NCI-H146 (cell line): Measurements from ENCODE around the gene FTCD.
"Not testable (repeated sequence)": the region's sequence is repeated elsewhere in the genome, so short reads cannot be mapped to it uniquely, and the experiment has no call there.

ENCODE experiments used
- DNase-seq: peaks from one replicate; lab custom pipeline; 2025; lab: John Stamatoyannopoulos, UW

The FTCD gene

DNA sequence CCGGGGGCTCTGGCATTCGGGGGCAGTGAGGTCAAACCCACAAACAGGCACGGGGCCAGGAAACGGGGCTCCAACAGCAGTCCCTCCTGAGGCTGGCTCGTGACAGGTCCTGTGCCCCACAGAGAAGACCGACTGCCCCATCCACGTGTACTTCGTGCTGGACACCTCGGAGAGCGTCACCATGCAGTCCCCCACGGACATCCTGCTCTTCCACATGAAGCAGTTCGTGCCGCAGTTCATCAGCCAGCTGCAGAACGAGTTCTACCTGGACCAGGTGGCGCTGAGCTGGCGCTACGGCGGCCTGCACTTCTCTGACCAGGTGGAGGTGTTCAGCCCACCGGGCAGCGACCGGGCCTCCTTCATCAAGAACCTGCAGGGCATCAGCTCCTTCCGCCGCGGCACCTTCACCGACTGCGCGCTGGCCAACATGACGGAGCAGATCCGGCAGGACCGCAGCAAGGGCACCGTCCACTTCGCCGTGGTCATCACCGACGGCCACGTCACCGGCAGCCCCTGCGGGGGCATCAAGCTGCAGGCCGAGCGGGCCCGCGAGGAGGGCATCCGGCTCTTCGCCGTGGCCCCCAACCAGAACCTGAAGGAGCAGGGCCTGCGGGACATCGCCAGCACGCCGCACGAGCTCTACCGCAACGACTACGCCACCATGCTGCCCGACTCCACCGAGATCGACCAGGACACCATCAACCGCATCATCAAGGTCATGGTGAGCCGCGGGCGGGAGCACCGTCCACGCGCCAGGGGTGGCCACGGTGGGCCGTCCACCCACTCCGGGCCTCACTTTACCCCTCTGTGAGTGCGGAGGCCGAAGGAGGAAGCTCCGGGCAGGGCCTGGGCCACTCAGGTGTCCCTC, 43.3 kb downstream of the FTCD start:
- DNase-seq, result no peak

DNA sequence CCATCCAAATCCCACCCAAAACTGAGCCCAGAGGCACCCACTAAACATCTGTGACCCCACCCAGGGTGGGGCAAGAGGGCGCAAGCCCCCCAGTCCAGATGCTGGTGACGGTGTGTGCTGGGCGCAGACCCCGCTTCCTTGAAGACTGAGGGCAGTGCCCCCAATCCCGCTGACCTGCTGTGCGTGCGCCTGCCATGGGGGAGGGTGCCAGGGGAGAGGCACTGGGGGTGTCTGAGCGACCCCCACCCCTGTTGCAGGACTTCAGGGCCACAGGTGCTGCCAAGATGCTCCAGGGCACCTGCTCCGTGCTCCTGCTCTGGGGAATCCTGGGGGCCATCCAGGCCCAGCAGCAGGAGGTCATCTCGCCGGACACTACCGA, 44.2 kb downstream of the FTCD start:
- DNase-seq, result no peak

DNA sequence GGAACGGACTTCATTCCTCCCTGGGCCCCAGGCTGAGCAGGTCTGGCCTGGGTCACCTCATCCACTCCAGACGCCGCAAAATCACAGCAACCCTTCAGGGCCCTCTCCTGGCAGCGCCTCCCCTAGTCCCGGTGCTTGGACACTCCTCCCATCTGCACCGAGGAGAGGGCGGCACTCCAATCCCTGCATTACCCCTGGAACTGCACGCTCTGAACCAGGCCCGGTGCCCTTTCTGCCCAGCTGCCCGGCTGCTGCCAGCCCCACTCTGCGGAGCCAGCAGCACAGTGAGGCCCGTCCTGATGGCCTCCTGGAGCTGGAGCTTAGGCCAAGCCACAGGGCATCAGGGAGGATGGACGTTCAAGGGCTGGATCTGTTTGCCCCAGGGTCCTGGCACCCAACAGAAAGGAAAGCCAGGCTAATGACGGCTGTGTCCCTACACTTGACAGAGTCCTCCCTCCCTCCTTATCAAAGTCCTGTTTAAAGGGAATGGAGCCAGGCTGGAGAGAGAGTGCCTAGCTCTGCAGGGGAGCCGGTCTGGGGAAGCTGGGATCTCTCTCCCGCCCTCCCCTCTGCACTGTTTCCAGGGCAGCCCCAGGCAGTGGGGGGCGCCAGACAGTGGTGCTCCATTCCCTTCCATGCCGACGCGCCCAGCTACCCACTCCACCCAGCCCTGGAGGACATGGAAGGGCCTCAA, 44.7 kb downstream of the FTCD start:
- DNase-seq, result no peak

DNA sequence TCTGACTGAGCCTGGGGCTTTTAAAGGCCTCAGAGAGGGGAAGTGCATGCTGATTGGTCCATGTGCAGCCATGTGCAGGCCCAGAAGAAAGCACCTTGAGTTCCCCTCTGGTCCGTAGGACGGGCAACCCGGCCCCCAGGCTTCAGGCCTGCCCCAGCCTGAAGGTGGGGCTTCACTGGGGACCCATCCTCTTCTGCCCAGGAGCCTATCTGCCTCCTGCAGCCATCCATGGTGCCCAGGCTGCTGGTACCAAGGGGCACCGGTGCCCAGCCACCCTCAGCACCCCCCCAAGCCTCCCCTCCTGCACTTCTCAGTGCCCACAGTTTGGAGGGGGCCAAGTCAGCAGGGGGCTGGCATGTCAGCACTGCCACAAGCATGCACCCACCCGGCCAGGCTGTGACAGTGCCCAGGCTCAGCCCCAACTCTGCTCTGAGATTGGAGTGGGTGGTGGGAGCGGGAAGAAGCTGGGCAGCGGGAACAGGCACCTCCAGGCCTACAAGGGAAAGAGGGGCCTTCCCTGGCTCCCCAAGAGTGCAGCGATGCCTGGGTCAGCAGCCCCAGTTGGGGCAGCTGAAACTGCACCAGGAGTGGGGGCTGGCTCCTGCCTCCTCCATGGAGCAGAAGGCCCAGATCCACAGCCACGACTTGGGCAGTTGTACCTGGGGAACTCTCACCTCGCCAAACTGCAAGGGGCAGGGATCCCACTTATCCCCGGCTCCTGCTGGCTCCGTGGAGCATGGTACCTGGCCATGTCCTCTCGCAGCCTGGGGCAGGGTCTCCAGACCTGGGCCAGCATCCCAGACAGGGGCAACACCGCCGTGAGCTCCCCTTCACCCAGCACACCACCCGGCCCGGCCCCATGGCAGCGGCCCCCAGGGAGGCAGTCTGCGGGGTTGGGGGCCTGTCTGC, 45.8 kb downstream of the FTCD start:
- DNase-seq, result no peak

DNA sequence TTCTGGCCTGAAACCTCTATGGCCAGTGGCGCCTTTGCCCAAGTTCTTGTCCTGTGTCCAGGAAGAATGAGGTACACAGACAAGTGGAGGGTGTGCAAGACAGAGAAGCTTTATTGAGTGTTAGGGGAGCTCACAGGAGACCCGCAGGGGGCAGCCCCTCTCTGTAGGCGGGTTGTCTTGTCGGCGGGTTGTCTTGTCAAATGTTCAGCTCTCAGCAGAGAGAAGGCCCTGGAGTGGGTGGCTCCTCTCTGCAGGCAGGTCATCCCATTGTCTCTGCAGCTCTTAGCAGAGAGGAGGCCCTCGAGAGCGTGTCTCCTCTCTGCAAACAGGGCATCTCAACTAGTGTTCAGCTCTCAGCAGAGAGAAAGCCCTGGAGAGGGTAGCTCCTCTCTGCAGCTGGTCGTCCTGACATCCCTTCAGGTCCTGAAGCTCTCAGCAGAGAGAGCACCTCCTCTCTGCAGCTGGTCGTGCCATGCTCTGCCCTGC, 46.5 kb downstream of the FTCD start:
- no peak for DNase-seq

DNA sequence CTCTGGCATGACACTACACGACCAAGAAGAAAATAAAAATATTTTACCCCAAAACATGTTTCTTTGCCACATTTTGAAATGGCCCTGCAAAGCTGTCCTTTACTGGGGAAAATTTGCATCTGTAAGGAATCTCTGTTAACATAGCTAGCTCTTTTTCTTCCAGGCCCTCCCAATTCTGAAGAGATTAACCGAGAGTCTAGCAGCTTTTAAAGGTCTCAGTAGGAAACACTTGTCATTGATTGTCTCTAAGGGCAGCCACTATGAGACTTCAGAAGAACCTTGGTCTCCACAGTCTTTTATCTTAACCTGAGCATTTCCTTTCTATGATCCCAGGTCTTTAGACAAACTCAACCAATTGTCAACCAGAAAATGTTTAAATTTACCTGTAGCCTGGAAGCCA, 48.0 kb downstream of the FTCD start:
- not testable (repeated sequence) for DNase-seq

DNA sequence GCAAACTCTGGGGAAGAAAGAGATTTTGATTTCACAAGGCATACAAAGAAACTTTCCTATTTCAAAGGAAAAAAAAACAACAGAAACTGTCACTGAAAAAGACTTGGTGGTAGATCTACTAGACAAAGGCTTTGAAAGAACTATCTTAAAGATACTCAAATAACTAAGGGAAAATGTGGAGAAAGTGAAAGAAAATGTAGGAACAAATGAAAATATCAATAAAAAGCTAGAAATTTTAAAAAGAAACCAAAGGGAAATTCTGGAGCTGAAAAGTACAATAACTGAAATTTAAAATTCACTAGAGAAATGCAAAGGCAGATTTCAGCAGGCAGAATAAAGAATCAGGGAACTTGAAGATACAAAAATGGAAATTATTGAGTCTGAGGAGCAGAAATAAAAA, 51.3 kb downstream of the FTCD start:
- no peak for DNase-seq

DNA sequence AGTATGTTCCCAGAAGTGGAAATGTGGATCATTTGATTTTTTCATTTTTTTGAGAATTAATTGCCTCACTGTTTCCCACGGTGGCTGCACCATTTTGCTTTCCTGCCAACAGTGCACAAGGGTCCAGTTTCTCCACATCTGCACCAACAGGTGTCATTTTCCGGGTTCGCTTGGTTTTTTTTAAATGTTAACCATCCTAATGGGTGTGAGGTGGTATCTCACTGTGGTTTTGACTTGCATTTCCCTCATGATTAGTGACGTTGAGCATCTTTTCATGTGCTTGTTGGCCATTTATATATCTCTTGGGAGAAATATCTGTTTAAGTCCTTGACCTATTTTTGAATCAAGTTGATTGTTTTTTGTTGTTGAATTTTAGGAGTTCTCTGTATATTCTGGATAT, 54.5 kb downstream of the FTCD start:
- no peak for DNase-seq

DNA sequence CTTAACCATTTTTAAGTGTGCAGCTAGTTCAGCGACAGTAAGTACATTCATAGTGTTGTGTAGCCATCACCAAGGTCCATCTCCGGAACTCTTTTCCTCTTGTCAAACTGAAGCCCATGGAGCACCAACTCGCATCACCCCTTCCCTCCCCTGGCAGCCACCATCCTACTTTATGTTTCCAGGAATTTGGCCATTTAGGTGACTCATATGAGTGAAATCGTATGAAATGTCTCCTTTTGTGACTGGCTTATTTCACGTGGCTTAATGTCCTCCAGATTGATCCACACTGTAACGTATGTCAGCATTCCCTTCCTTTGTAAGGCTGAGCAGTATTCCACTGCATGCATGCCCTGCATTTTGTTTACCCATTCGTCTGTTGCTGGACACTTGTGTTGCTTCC, 55.0 kb downstream of the FTCD start:
- DNase-seq, result no peak

DNA sequence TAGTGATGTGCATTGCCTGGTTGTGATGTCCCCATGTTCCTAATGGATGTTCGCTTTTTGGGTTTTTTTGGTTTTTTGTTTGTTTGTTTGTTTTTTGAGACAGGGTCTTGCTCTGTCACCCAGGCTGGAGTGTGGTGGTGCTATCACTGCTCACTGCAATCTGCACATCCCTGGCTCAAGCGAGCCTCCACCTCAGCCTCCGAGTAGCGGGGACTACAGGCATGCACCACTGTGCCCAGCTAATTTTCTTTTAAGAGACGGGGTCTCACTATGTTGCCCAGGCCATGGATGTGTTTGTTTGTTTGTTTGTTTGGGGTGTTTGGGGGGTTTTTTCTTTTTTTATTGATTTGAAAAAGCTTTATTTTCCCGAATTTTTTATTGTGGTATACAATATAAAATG, 55.4 kb downstream of the FTCD start:
- DNase-seq, result no peak

DNA sequence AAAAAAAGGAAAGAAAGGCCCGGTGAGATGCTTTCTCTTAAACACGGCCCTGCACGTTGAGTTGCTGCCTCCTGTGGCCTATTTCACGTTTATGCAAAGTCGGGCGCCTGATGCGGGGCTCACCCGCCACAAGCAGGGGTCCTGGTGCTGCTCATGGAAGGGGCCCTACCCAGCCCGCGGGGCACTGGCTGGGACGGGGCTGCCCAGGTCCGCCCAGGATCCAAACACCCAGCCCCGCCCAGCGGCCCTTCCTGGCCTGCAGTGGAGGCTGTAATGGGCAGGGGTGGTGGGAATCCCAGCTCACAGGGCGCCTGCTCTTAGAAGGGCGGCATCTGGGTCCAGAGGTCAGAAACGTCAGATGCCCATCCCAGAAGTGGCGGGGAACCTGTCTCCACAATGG, 55.9 kb downstream of the FTCD start:
- DNase-seq, result no peak

DNA sequence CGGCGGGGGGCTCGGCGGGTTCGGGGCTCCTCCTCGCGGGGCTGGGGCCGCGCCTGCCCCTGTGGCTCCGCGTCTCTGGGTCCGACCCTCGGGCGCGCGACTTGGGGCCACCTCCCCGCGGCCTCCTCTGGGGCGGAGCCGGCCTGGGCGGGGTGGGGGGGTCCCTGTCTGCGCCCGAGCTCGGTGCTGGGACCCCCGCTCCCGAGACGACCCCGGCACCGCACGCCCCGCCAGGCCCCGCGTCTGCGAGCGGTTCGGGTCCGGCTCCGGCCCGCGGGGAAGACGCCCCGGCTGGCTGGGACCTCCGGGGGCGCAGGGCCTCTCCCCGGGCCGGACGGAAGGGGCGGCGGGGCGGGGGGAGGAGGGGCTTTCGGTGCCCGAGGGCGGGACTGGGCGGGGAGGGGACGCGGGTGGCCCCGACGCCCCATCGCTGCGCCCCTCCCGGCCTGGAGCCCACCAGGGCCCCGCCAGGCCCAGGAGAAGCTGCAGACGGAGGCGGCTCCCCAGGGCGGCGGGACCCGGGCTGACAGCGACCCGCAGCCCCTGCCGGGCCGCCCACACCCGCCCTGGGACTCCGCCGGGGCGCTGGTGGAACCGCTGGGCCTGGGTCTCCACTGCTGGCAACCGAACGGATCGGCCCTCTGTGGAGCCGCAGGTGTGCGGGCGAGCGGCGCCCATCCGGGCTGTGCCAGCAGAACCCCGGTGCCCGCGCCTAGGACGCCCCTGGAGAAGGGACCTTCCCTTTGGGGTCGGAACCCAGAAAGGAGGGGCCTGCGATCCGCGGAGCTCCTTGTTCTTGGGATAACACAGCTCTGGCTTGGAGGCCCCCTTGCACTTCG, 56.9 kb downstream of the FTCD start:
- DNase-seq, result no peak

DNA sequence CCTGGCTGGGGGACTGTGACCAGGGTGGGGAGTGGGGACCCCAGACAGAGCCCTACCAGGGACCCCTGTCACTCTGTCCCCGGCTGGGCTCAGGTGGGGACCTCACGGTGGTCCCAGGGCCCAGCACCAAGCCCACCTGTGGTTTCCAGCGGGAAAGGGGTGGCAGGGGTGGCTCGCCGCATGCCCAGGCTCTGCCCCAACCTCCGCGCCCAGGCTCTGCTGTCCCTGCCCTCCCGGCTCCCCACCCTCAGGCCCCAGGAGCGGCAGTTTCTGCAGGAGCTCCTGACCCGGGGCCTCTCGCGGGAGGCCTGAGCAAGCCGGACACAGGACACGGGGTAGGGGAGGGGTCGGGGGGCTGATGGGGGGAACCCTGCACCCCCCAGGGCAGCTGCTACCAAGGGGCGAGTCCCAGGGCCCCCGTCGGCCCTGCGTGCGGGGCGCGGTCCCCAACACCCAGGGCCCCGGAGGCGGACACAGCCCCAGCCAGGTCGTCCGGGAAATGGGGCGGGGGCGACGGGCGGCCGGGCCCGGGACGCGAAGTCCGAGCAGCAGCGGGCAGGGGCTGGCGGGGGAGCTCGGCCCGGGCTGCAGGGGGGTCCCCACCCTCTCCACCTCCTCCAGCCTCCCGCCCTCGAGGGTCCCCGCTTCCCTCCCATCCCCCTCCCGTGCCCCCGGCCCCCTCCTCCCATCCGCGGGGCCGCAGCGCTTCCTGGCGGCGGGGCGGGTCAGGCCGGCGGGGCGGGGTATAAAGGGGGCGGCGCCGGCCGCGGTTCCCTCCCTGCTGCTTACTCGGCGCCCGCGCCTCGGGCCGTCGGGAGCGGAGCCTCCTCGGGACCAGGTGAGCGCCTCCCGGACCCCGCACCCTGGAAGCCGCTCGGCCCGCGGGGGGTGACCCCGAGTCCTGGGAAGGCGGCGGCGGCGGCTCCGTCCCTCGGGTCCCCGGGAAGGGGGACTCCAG, 57.8 kb downstream of the FTCD start, which contains the start of gene COL6A2:
Gene COL6A2, plus strand, starts transcription at position 777 of the 958 bp plus-strand sequence.
- no peak for DNase-seq

DNA sequence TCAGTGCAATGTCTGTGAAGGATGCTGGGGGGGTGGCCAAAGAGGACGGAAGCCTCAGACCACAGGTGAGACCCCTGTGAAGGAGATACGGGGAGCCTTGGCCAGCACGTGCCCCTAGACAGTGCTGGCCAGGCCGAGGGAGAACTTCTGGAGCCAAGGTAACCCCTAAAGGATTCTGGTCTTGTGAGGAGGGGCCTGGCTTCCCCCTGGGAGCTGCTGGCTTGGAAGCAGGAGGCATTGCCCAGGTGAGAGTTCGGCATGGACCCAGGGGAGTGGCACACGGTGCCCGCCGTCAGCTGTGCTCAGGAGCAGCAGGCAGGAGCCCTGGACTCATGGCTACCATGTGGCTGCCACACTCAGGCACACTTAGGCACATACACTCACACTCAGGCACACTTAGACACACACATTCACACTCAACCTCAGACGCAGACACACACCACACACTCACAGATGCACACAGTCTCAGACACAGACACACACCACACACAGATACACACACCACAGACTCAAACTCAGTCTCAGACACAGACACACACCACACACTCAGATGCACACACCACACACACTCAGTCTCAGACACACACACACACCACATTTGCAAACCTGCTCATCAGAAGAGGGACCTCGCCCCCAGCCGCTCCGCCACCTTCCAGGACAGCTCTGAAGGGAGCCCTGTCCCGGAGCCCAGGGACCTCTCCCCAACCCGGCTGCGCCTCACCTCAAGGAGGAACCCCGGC, 58.6 kb downstream of the FTCD start:
- DNase-seq, result no peak

DNA sequence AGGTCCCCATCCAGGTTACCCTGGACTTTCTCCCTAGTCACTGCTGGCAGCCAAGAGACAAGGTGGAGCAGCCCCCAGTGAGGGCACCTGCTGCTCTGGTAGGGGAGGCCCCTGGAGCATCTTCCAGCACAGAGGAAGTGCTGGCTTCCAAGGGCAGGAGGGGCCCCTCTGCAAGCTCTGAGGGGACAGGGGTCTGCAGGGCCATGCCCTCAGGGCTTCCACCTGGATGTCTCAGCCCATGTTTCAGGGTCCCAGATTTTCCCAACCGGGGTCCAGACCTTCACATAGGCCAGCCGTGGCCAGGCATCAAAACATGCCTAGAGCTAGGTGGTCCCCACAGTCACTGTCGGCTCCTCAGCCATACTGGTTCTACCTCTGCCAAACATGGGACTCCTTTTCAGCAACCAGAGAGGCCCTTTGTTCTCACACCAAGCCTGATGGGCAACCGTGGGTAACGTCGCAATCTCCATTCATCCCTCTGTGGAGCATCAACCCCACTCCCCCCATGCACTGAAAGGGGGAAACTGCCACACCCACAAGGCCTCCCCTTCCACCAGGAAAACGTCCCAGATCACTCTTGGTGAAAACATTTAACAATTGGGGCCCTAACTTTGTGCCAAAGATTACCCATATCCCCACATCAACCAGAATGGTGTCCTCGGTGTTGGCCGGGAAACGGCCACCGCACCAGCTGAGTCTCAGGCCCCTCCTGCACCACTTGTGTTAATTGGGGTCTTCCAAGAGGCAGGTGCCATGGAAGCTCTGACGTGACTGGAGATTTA, 59.4 kb downstream of the FTCD start:
- DNase-seq, result no peak

DNA sequence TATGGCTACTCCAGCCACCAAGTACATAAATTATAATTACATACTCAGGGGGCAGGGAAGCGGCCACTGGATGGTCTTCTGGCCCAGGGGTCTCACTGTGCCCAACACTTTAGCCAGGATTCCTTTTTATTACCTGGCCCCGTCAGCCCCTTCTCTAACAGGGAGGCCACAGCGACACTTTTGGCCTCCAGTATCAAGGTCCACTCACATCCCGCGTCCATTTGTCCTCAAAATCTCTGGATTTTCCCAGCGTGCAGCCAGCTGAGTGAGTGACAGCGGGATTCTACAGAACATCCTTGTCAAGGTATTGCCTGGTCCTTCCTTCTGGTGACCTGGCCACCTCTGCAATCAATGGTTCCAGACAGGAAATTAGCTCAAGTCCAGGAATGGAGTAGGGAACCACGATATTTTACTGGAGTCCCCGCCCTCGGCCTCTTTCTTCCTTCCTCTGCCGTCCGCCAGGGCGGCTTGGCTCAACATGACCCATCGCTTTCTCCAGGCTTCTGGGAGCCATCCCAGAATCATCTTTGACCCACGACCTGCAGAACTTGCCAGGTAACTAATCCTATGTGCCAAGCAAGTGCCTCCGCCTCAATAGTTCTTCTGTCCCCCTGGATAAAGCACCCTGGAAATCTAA, 60.2 kb downstream of the FTCD start:
- no peak for DNase-seq

DNA sequence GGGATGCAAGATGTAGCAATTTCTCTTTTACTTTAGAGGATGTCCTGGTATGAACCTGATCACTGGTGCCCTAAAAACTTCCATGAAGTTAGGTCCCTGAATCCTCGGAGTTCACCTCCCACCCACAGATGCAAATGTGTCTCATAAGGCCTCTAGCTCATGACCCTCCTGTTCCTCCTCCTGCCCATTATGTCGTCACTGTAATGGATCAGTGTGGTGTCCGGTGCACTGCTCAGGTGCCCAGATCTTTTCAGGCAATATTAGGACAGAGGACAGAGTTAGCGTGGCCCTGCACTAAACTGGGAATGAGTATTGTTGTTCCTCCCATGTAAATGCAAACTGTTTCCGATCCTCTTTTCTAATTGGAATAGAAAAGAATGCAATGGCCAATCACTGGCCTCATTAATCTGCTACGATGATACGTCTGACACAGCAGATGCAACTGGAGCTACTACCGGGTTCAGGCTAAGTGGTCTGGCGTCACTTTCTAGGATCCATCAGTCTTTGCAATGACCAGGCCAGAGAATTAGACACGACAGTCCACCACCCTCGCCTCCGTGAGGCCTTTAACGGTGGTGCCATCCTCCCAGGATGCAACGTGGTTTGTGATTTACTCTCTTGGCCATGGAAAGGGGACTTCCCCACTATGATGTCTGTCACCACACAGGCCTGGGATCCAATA, 60.8 kb downstream of the FTCD start:
- no peak for DNase-seq
